Lower lobe of right lung (tissue), 2 donors: ENCODE results near the gene NUDT14. TPM values are rescaled to one million over a fixed set of nuclear protein-coding genes. Genes with fewer than 3 reads are reported as not detected.

Experiments
- ATAC-seq, 2 donors: fragments of 200-7000 bp; cut with Tn5 transposase; one replicate each; pipeline ENCODE4 v1.9.1; 2020 to 2022; ENCODE audit warnings: mild to moderate bottlenecking in 2 of 2, moderate library complexity in 2 of 2
- DNase-seq: peaks from one replicate; pipeline ENCODE4 v3.0.0-alpha.2; 2020
- H3K27ac ChIP-seq: fragments of 200-600 bp; one replicate; pipeline ENCODE4 v1.8.0; 2022
- H3K27me3 ChIP-seq: fragments of 200-600 bp; one replicate; pipeline ENCODE4 v1.8.0; 2022; ENCODE audit warnings: low read depth
- H3K36me3 ChIP-seq: fragments of 200-600 bp; one replicate; pipeline ENCODE4 v1.8.0; 2022; ENCODE audit warnings: mild to moderate bottlenecking
- H3K4me1 ChIP-seq: fragments of 200-600 bp; one replicate; pipeline ENCODE4 v1.8.0; 2022
- H3K4me3 ChIP-seq: fragments of 200-600 bp; one replicate; pipeline ENCODE4 v1.8.0; 2022; ENCODE audit warnings: mild to moderate bottlenecking
- H3K9me3 ChIP-seq: fragments of 200-600 bp; one replicate; pipeline ENCODE4 v1.8.0; 2022
- intact Hi-C: fragments of 100-400 bp; cut with DNase I; formaldehyde crosslinking; loops from one replicate; pipeline ENCODE4 v1.11.0; 2022
- total RNA-seq: library from RNA; stranded (reverse); fragmentation: NEBNext Ultra II Directional; extraction: Animal tissue kit (Norgen Biotek cat#: 25700); gene quantifications from one replicate; pipeline ENCODE4 v1.2.1, GENCODE V29; 2021
- TF ChIP-seq, protein P1 (sequence below): fragments of 200-600 bp; IDR thresholded peaks from one replicate; pipeline ENCODE4 v1.8.0; 2022; ENCODE audit warnings: antibody characterized with exemption, mild to moderate bottlenecking
- donor health status: DM: no; HTN: yes; CAD: no; lungs with severe emphysema.

Gene NUDT14
- total RNA-seq, 1 donor from 2014 or later: 54.5 TPM

DNA sequence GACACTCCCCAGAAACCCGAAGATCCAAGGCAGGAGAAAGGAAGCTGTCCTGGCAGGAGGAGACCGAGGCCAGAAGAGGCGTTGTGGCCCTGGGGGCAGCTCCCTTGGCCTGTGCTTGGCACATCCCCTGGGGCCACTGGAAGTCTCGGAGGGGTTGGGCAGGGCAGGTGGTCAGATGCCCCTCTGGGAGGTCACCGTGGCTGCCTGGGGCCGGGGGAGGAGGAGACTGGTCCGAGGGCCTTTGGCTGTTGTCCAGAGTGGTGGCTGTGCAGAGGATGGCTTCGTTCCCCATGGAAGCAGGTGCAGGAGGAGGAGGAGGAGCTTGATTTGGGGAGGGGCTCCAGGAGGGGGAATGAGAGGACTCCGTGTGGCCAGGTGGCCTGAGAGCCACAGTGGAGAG lies 3.3 kb upstream of the NUDT14 start:
- peaks cover 24% of the 10 kb centered on the region for H3K4me1 ChIP-seq
- no peak overlapping the region for H3K4me3 ChIP-seq
- no peaks in the 10 kb centered on the region for H3K36me3 ChIP-seq
- ATAC-seq: no peak
- no peak for DNase-seq
- H3K9me3 ChIP-seq: no peaks in the 10 kb centered on the region
- no peak overlapping the region for H3K27ac ChIP-seq
- intact Hi-C loops: no loop called here
- TF ChIP-seq, protein P1, sequence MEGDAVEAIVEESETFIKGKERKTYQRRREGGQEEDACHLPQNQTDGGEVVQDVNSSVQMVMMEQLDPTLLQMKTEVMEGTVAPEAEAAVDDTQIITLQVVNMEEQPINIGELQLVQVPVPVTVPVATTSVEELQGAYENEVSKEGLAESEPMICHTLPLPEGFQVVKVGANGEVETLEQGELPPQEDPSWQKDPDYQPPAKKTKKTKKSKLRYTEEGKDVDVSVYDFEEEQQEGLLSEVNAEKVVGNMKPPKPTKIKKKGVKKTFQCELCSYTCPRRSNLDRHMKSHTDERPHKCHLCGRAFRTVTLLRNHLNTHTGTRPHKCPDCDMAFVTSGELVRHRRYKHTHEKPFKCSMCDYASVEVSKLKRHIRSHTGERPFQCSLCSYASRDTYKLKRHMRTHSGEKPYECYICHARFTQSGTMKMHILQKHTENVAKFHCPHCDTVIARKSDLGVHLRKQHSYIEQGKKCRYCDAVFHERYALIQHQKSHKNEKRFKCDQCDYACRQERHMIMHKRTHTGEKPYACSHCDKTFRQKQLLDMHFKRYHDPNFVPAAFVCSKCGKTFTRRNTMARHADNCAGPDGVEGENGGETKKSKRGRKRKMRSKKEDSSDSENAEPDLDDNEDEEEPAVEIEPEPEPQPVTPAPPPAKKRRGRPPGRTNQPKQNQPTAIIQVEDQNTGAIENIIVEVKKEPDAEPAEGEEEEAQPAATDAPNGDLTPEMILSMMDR: no peak
- H3K27me3 ChIP-seq: no peaks in the 10 kb centered on the region

DNA sequence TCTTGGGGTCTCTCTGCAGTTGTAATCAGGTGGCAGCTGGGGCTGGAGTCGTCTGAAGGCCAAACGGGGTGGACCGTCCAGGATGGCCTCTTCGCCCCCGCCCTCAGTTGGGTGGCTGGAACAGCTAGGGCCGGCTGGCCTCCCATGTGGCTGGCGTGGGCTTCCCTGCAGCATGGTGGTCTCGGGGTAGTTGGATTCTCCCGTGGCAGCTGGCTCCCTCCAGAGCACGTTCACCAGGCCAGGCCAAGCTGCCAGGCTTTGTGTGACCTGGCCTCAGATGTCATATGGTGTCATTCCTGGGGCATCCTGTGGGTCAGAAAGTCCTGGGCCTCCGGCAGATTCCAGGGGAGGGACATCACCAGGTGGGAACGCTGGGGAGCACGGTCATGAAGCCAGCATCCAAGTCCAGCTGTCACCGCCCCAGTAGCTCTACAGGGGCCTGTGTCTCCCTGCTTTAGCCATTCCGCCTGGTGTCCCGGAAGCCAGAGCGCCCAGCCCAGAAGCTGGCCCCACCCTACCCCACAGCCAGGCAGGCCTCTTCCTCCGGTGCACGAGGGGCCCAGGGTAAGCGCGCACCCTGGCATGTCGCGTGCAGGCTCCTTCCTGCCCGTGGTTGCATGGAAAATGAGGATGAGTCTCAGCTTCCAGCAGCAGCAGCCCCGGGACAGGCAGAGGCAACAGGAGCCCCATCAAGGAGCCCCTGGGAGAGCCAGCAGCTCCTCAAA lies 1.3 kb upstream of the NUDT14 start:
- ATAC-seq (no peak), DNase-seq (no peak)
- TF ChIP-seq, protein P1: no peak
- Histone ChIP-seq H3K27ac (peak overlapping the region; percentile 25), H3K36me3 (no peaks in the 10 kb centered on the region), H3K4me1 (peaks cover 26% of the 10 kb centered on the region), H3K9me3 (no peaks in the 10 kb centered on the region), H3K27me3 (no peaks in the 10 kb centered on the region), H3K4me3 (no peak overlapping the region)
- intact Hi-C loops: no loop called here

DNA sequence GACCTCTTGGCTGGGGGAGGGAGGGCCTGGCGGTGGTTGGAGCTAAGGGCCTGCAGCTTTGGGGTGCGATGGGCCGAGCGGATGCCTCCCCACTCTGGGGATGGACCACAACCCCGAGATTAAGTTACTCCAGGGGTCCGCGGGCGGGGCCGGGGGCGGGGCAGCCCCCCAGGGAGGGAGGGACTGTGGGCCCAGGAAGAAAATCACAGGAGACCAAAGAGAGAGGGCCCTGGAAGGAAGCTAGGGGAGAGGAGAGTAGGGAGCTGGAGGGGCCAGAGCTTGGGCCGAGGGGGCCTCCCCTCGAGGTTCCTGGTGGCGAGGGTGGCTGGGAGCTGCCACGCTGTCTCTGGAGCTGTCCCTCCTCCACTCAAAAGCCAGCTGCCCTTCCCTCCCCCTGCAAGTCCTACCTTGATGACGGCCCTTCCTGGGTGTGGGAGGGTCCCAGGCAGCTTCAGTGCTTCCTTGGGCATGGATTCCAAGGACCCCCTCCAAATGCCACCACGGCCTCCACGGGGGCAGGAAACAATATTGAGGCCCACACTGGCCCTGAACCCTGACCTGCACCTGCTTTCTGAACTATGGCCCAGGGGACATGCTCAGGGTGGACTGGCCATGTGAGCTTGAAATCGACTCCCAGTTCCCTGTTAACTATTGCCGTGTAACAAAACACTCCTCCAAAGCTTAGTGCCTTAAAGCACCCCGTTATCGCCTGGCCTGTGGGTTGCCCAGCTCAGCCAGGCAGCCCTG lies 610 bp upstream of the NUDT14 start:
- H3K27me3 ChIP-seq: no peaks in the 10 kb centered on the region
- no peaks in the 10 kb centered on the region for H3K9me3 ChIP-seq
- H3K36me3 ChIP-seq: no peaks in the 10 kb centered on the region
- DNase-seq (no peak), ATAC-seq (no peak)
- H3K4me3 ChIP-seq: peak overlapping the region; percentile 66
- intact Hi-C loops: no loop called here
- H3K27ac ChIP-seq: peak overlapping the region; percentile 25
- peaks cover 26% of the 10 kb centered on the region for H3K4me1 ChIP-seq
- TF ChIP-seq, protein P1: no peak

DNA sequence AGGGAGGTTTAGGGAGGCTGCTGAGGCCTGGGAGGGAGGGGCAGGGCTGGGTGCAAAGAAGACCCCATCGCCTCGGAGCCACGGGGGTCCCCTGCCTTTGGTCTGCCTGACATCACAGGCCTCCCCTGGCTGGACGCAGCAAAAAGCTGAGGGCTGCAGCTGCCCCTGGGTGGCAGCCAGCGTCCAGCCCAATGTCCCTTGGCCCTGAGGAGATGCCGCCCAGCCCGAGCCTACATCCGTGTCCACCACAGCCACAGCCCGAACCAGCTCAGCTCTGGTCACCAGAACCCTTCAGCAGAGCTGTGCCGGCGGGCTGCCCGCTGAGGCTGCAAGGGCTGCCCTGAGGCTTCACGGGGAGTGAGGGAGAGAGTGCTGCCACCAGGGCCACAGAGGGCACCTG lies 1.9 kb downstream of the NUDT14 start:
- Histone ChIP-seq H3K4me1 (peaks cover 36% of the 10 kb centered on the region), H3K27ac (no peak overlapping the region), H3K4me3 (no peak overlapping the region), H3K27me3 (no peaks in the 10 kb centered on the region), H3K9me3 (no peaks in the 10 kb centered on the region), H3K36me3 (no peaks in the 10 kb centered on the region)
- TF ChIP-seq, protein P1: no peak
- ATAC-seq (no peak), DNase-seq (no peak)
- intact Hi-C loops: no loop called here

DNA sequence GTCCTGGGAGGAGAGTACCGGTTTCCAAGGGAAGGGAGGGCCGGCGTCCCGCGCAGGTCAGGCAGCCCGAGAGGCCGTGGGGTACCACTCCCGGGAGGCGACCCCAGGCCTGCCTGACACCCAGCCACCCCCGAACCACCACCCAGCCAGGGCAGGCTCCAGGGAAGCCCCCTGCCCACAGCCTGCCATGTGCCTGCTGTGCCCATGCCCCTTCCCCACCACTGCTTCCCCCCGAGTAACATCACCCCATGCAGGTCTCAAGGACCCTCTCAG lies 2.3 kb downstream of the NUDT14 start:
- intact Hi-C loops: no loop called here
- DNase-seq (no peak), ATAC-seq (no peak)
- Histone ChIP-seq H3K4me3 (no peak overlapping the region), H3K9me3 (no peaks in the 10 kb centered on the region), H3K4me1 (peaks cover 40% of the 10 kb centered on the region), H3K27ac (no peak overlapping the region), H3K27me3 (no peaks in the 10 kb centered on the region), H3K36me3 (no peaks in the 10 kb centered on the region)
- TF ChIP-seq, protein P1: no peak
